ENCODE data around the gene KRTAP10-3.

KRTAP10-3 gene

GRCh38 chr21:44548922-44549321 lies 9.7 kb downstream of the KRTAP10-3 start:
- H3K27me3 ChIP-seq: no peaks in the 10 kb centered on the region
- H3K27ac ChIP-seq: no peak overlapping the region
- H4K20me1 ChIP-seq: no peaks in the 10 kb centered on the region
- peak overlapping the region; percentile 68; the same call in 1 of the 2 replicates for H3K4me2 ChIP-seq
- peaks cover 43% of the 10 kb centered on the region for H3K4me1 ChIP-seq
- no peak overlapping the region for H3K9ac ChIP-seq
- H3K4me3 ChIP-seq: no peak overlapping the region
- no peaks in the 10 kb centered on the region for H3K36me3 ChIP-seq
- peaks cover 19% of the 10 kb centered on the region for H3K9me3 ChIP-seq
- no peak for TF ChIP-seq Cebpa-rat (IDR thresholded peaks at IDR 0.05)

GRCh38 chr21:44548381-44548780 lies 10.2 kb downstream of the KRTAP10-3 start:
- H3K9ac ChIP-seq: no peak overlapping the region
- TF ChIP-seq Cebpa-rat (IDR thresholded peaks at IDR 0.05): no peak

GRCh38 chr21:44547656-44548331 lies 10.8 kb downstream of the KRTAP10-3 start:
- H3K4me1 ChIP-seq: peaks cover 43% of the 10 kb centered on the region
- H3K27me3 ChIP-seq: no peaks in the 10 kb centered on the region
- no peak overlapping the region for H3K27ac ChIP-seq
- no peaks in the 10 kb centered on the region for H4K20me1 ChIP-seq
- no peak overlapping the region for H3K9ac ChIP-seq
- no peaks in the 10 kb centered on the region for H3K36me3 ChIP-seq
- peak overlapping the region; percentile 68 for H3K4me2 ChIP-seq
- no peak overlapping the region for H3K4me3 ChIP-seq
- no peak for TF ChIP-seq Cebpa-rat (IDR thresholded peaks at IDR 0.05)
- peaks cover 19% of the 10 kb centered on the region for H3K9me3 ChIP-seq

More at GRCh38 chr21:44548381-44548780, 10.2 kb downstream of the KRTAP10-3 start:
- Histone ChIP-seq H3K36me3 (no peaks in the 10 kb centered on the region), H3K4me1 (peaks cover 43% of the 10 kb centered on the region), H3K4me3 (no peak overlapping the region), H3K9me3 (peaks cover 19% of the 10 kb centered on the region), H3K27me3 (no peaks in the 10 kb centered on the region), H3K4me2 (peak overlapping the region; percentile 68), H3K27ac (no peak overlapping the region), H4K20me1 (no peaks in the 10 kb centered on the region)

GRCh38 chr21:44544566-44544965 lies 14.0 kb downstream of the KRTAP10-3 start:
- Histone ChIP-seq H4K20me1 (no peaks in the 10 kb centered on the region), H3K4me1 (peaks cover 21% of the 10 kb centered on the region), H3K4me2 (no peak overlapping the region), H3K9ac (no peak overlapping the region), H3K9me3 (peaks cover 19% of the 10 kb centered on the region), H3K4me3 (no peak overlapping the region), H3K36me3 (no peaks in the 10 kb centered on the region), H3K27me3 (no peaks in the 10 kb centered on the region), H3K27ac (no peak overlapping the region)
- TF ChIP-seq Cebpa-rat (IDR thresholded peaks at IDR 0.05): no peak

GRCh38 chr21:44542716-44543115 lies 15.9 kb downstream of the KRTAP10-3 start:
- H3K27me3 ChIP-seq: no peaks in the 10 kb centered on the region
- H3K4me2 ChIP-seq: no peak overlapping the region
- no peak overlapping the region for H3K4me3 ChIP-seq
- no peaks in the 10 kb centered on the region for H3K36me3 ChIP-seq
- H4K20me1 ChIP-seq: no peaks in the 10 kb centered on the region
- peaks cover 7% of the 10 kb centered on the region for H3K4me1 ChIP-seq
- H3K9ac ChIP-seq: no peak overlapping the region
- TF ChIP-seq Cebpa-rat (IDR thresholded peaks at IDR 0.05): no peak
- no peak overlapping the region for H3K27ac ChIP-seq
- peaks cover 18% of the 10 kb centered on the region for H3K9me3 ChIP-seq

- no peak overlapping the region for H3K9ac ChIP-seq
Measured at GRCh38 chr21:44540741-44541288, 17.8 kb downstream of the KRTAP10-3 start.

GRCh38 chr21:44539991-44540666 lies 18.5 kb downstream of the KRTAP10-3 start, which contains the start of gene KRTAP10-1:
Gene KRTAP10-1, minus strand, starts transcription at chr21:44540195. Its CDS starts 45 bp downstream, at chr21:44540150.
- Histone ChIP-seq H3K9me3 (no peaks in the 10 kb centered on the region), H3K9ac (no peak within 1 kb of the TSS), H4K20me1 (no peaks in the 10 kb centered on the region), H3K27me3 (no peaks in the 10 kb centered on the region), H3K4me1 (no peaks in the 10 kb centered on the region), H3K4me2 (no peak within 1 kb of the TSS), H3K36me3 (no peaks in the 10 kb centered on the region), H3K27ac (no peak within 1 kb of the TSS), H3K4me3 (no peak within 1 kb of the TSS)
- no peak for TF ChIP-seq Cebpa-rat (IDR thresholded peaks at IDR 0.05)

More at GRCh38 chr21:44540741-44541288, 17.8 kb downstream of the KRTAP10-3 start:
- Histone ChIP-seq H3K4me2 (no peak overlapping the region), H4K20me1 (no peaks in the 10 kb centered on the region), H3K9me3 (no peaks in the 10 kb centered on the region), H3K27me3 (no peaks in the 10 kb centered on the region), H3K36me3 (no peaks in the 10 kb centered on the region), H3K27ac (no peak overlapping the region), H3K4me3 (no peak overlapping the region), H3K4me1 (no peaks in the 10 kb centered on the region)
- TF ChIP-seq Cebpa-rat (IDR thresholded peaks at IDR 0.05): no peak

- Histone ChIP-seq H3K9ac (no peak overlapping the region), H3K36me3 (no peaks in the 10 kb centered on the region), H3K27ac (no peak overlapping the region), H3K4me1 (no peaks in the 10 kb centered on the region), H4K20me1 (no peaks in the 10 kb centered on the region), H3K4me3 (no peak overlapping the region), H3K27me3 (no peaks in the 10 kb centered on the region), H3K9me3 (no peaks in the 10 kb centered on the region), H3K4me2 (no peak overlapping the region)
- TF ChIP-seq Cebpa-rat (IDR thresholded peaks at IDR 0.05): no peak
Measured at GRCh38 chr21:44539046-44539445, 19.5 kb downstream of the KRTAP10-3 start.

GRCh38 chr21:44537930-44538911 lies 20.4 kb downstream of the KRTAP10-3 start:
- Histone ChIP-seq H3K27me3 (no peaks in the 10 kb centered on the region), H3K9ac (no peak overlapping the region), H3K27ac (no peak overlapping the region), H3K4me3 (no peak overlapping the region), H3K36me3 (no peaks in the 10 kb centered on the region), H3K9me3 (no peaks in the 10 kb centered on the region), H4K20me1 (no peaks in the 10 kb centered on the region), H3K4me1 (no peaks in the 10 kb centered on the region), H3K4me2 (no peak overlapping the region)
- TF ChIP-seq Cebpa-rat (IDR thresholded peaks at IDR 0.05): no peak
